ENCODE measurements around the gene TRHDE. TPM values are rescaled to one million over a fixed set of nuclear protein-coding genes. Genes with fewer than 3 reads are reported as not detected.

The TRHDE gene
- total RNA-seq, 1 experiment from 2014 or later: not detected

DNA sequence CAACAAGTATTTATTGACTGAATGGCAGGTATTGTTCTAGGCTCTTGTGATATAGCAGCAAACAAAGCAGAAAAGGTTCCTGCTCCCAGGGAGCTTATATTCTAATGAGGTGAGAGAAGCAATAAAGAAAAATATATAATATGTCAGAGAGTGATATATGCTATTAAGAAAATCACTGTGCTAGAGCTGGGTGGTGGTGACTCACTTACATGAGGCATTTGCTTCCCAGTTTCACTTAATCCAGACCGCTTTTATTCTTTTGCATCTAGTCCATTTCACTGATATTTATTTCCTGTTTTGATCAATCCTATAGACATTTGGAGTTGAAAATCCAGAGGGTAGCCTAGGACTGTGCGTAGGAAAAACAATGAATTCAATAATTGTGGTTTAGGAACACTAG is 17.5 kb downstream of the TRHDE start:
- ChIA-PET CTCF (no interaction called here), POLR2A (no interaction called here)
- no peaks in the 10 kb centered on the region for H3K36me3 Mint-ChIP-seq (ENCODE audit: insufficient read depth, unreplicated experiment)
- BruUV-seq (replicated peaks): no TSS peak
- TF ChIP-seq, protein P1, sequence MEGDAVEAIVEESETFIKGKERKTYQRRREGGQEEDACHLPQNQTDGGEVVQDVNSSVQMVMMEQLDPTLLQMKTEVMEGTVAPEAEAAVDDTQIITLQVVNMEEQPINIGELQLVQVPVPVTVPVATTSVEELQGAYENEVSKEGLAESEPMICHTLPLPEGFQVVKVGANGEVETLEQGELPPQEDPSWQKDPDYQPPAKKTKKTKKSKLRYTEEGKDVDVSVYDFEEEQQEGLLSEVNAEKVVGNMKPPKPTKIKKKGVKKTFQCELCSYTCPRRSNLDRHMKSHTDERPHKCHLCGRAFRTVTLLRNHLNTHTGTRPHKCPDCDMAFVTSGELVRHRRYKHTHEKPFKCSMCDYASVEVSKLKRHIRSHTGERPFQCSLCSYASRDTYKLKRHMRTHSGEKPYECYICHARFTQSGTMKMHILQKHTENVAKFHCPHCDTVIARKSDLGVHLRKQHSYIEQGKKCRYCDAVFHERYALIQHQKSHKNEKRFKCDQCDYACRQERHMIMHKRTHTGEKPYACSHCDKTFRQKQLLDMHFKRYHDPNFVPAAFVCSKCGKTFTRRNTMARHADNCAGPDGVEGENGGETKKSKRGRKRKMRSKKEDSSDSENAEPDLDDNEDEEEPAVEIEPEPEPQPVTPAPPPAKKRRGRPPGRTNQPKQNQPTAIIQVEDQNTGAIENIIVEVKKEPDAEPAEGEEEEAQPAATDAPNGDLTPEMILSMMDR (IDR thresholded peaks at IDR 0.05; ENCODE audit: insufficient read depth in 1 of 2, low read depth in 1 of 2, low read length in 1 of 2, severe bottlenecking in 1 of 2, unreplicated experiment in 1 of 2): no peak
- Histone ChIP-seq H3K36me3 (ENCODE audit: control insufficient read depth, insufficient read depth, low read length) (no peaks in the 10 kb centered on the region), H3K27me3 (replicated peaks; ENCODE audit: control insufficient read depth, insufficient read depth, low read length) (no peaks in the 10 kb centered on the region), H3K4me1 (no peaks in the 10 kb centered on the region), H3K9me3 (no peaks in the 10 kb centered on the region), H3K4me3 (ENCODE audit: low read depth, low read length) (no peak overlapping the region)
- H3K27ac Mint-ChIP-seq (ENCODE audit: unreplicated experiment): no peak overlapping the region
- H3K9me3 Mint-ChIP-seq (ENCODE audit: unreplicated experiment): peaks cover 9% of the 10 kb centered on the region
- intact Hi-C loops (cut with micrococcal nuclease; ENCODE audit: unreplicated experiment): no loop called here
- DNase-seq: no peak
- H3K4me3 Mint-ChIP-seq (ENCODE audit: unreplicated experiment): no peak overlapping the region
- H3K27me3 Mint-ChIP-seq (ENCODE audit: insufficient read depth, unreplicated experiment): peaks cover 2% of the 10 kb centered on the region
- no peaks in the 10 kb centered on the region for H3K4me1 Mint-ChIP-seq (ENCODE audit: low read depth, unreplicated experiment)

DNA sequence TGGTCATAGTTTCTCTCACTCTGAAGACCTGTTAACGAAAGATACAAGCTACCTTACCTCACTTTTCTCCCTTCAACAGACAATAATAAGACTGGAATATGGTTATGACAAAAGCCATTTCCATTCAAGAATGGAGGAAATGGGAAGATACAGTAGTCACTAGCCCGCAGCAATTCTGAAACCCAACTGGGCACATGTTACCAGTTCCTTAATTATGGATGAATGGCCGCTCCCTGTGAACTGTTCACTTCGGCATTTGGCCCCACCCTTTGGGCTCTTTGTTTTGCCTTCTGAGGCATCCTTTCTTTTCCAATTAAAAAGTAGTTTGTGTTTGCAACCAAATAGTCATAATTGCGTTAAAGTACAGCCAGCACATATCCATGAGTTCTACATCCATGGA is 19.0 kb downstream of the TRHDE start:
- Histone ChIP-seq H3K4me1 (no peaks in the 10 kb centered on the region), H3K9me3 (no peaks in the 10 kb centered on the region), H3K4me3 (ENCODE audit: low read depth, low read length) (no peak overlapping the region), H3K27me3 (replicated peaks; ENCODE audit: control insufficient read depth, insufficient read depth, low read length) (no peaks in the 10 kb centered on the region), H3K36me3 (ENCODE audit: control insufficient read depth, insufficient read depth, low read length) (no peaks in the 10 kb centered on the region)
- BruUV-seq (replicated peaks): no TSS peak
- Mint-ChIP-seq H3K4me3 (ENCODE audit: unreplicated experiment) (no peak overlapping the region), H3K4me1 (ENCODE audit: low read depth, unreplicated experiment) (no peaks in the 10 kb centered on the region), H3K27me3 (ENCODE audit: insufficient read depth, unreplicated experiment) (no peaks in the 10 kb centered on the region), H3K27ac (ENCODE audit: unreplicated experiment) (no peak overlapping the region), H3K9me3 (ENCODE audit: unreplicated experiment) (peaks cover 9% of the 10 kb centered on the region), H3K36me3 (ENCODE audit: insufficient read depth, unreplicated experiment) (no peaks in the 10 kb centered on the region)
- ChIA-PET CTCF (no interaction called here), POLR2A (no interaction called here)
- intact Hi-C loops (cut with micrococcal nuclease; ENCODE audit: unreplicated experiment): no loop called here
- DNase-seq: no peak
- TF ChIP-seq, protein P1 (IDR thresholded peaks at IDR 0.05; ENCODE audit: insufficient read depth in 1 of 2, low read depth in 1 of 2, low read length in 1 of 2, severe bottlenecking in 1 of 2, unreplicated experiment in 1 of 2): no peak

DNA sequence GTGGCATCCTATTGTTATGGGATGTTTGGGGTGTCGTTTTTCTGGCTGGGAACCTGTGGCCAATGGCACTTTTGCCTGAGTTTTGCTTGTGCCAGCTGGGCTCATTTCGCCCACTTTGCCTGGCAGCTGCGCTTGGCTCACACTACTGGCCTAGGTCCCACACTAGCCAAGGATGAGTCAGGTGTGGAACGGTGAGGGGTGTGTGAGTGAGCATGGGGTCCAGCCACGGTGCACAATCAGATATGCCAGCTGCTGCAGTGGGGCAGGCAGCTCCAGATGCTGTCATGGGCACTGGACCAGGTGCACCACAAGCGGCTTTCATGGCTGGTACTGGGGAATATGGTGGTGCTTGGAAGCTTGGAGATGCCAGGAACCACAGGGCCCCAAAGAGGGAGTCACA is 21.5 kb downstream of the TRHDE start:
- CTCF ChIA-PET: no interaction called here
- TF ChIP-seq, protein P1 (IDR thresholded peaks at IDR 0.05; ENCODE audit: insufficient read depth in 1 of 2, low read depth in 1 of 2, low read length in 1 of 2, severe bottlenecking in 1 of 2, unreplicated experiment in 1 of 2): no peak
- H3K4me1 Mint-ChIP-seq (ENCODE audit: low read depth, unreplicated experiment): no peaks in the 10 kb centered on the region

More for the DNA sequence above, 21.5 kb downstream of the TRHDE start:
- Histone ChIP-seq H3K36me3 (ENCODE audit: control insufficient read depth, insufficient read depth, low read length) (no peaks in the 10 kb centered on the region), H3K4me3 (ENCODE audit: low read depth, low read length) (no peak overlapping the region), H3K9me3 (no peaks in the 10 kb centered on the region), H3K27me3 (replicated peaks; ENCODE audit: control insufficient read depth, insufficient read depth, low read length) (no peaks in the 10 kb centered on the region), H3K4me1 (no peaks in the 10 kb centered on the region)
- Mint-ChIP-seq H3K36me3 (ENCODE audit: insufficient read depth, unreplicated experiment) (no peaks in the 10 kb centered on the region), H3K4me3 (ENCODE audit: unreplicated experiment) (no peak overlapping the region), H3K27me3 (ENCODE audit: insufficient read depth, unreplicated experiment) (no peaks in the 10 kb centered on the region), H3K9me3 (ENCODE audit: unreplicated experiment) (no peaks in the 10 kb centered on the region), H3K27ac (ENCODE audit: unreplicated experiment) (no peak overlapping the region)
- intact Hi-C loops (cut with micrococcal nuclease; ENCODE audit: unreplicated experiment): no loop called here
- DNase-seq: no peak
- BruUV-seq (replicated peaks): no TSS peak
- POLR2A ChIA-PET: no interaction called here

All from Caco-2 (cell line).